Type B pancreatic cell (in vitro differentiated cells): ENCODE results near the gene TCF25. TPM values are rescaled to one million over a fixed set of nuclear protein-coding genes. Genes with fewer than 3 reads are reported as not detected.

ENCODE experiments used
- DNase-seq: peaks from one replicate; pipeline ENCODE4 v3.0.0; 2021; ENCODE audit warnings: mixed read lengths; ENCODE audit not compliant: unreplicated experiment; ENCODE audit errors: extremely low spot score
- H3K27ac Mint-ChIP-seq: 2 replicates; pipeline ENCODE4 v1.8.0; 2021; ENCODE audit warnings: mild to moderate bottlenecking, mixed read lengths
- H3K27me3 Mint-ChIP-seq: 2 replicates; pipeline ENCODE4 v1.8.0; 2021; ENCODE audit warnings: mixed read lengths
- H3K36me3 Mint-ChIP-seq: 2 replicates; pipeline ENCODE4 v1.8.0; 2021; ENCODE audit warnings: mixed read lengths
- H3K4me1 Mint-ChIP-seq: one replicate; pipeline ENCODE4 v1.8.0; 2021; ENCODE audit warnings: mixed read lengths; ENCODE audit not compliant: unreplicated experiment
- H3K4me3 Mint-ChIP-seq: 2 replicates; pipeline ENCODE4 v1.8.0; 2021; ENCODE audit warnings: mild to moderate bottlenecking, mixed read lengths
- H3K9me3 Mint-ChIP-seq: 2 replicates; pipeline ENCODE4 v1.8.0; 2021; ENCODE audit warnings: mixed read lengths
- total RNA-seq: library from RNA; stranded (reverse); gene quantifications from 2 replicates; pipeline ENCODE4 v1.2.1, GENCODE V29; 2021; ENCODE audit warnings: low replicate concordance
- TF ChIP-seq, protein P1 (sequence below): fragments of 200-600 bp; sonication (generic); conservative IDR thresholded peaks from 2 replicates; pipeline ENCODE4 v1.5.0; 2021; ENCODE audit warnings: antibody characterized with exemption, mild to moderate bottlenecking

Gene TCF25
- total RNA-seq, 1 donor from 2014 or later, result 184 TPM

GRCh38 chr16:89921702-89922476, 48.5 kb downstream of the TCF25 start:
- no peaks in the 10 kb centered on the region for H3K9me3 Mint-ChIP-seq
- H3K36me3 Mint-ChIP-seq, result no peaks in the 10 kb centered on the region
- H3K4me1 Mint-ChIP-seq, result no peaks in the 10 kb centered on the region
- peak overlapping the region; percentile 91 for H3K4me3 Mint-ChIP-seq
- DNase-seq, result no peak
- H3K27me3 Mint-ChIP-seq, result peaks cover 25% of the 10 kb centered on the region
- H3K27ac Mint-ChIP-seq, result peak overlapping the region; percentile 87
- TF ChIP-seq, protein P1, sequence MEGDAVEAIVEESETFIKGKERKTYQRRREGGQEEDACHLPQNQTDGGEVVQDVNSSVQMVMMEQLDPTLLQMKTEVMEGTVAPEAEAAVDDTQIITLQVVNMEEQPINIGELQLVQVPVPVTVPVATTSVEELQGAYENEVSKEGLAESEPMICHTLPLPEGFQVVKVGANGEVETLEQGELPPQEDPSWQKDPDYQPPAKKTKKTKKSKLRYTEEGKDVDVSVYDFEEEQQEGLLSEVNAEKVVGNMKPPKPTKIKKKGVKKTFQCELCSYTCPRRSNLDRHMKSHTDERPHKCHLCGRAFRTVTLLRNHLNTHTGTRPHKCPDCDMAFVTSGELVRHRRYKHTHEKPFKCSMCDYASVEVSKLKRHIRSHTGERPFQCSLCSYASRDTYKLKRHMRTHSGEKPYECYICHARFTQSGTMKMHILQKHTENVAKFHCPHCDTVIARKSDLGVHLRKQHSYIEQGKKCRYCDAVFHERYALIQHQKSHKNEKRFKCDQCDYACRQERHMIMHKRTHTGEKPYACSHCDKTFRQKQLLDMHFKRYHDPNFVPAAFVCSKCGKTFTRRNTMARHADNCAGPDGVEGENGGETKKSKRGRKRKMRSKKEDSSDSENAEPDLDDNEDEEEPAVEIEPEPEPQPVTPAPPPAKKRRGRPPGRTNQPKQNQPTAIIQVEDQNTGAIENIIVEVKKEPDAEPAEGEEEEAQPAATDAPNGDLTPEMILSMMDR, result no peak

GRCh38 chr16:89922477-89922883, 49.1 kb downstream of the TCF25 start:
- Mint-ChIP-seq H3K9me3 (no peaks in the 10 kb centered on the region), H3K27ac (peak overlapping the region; percentile 87), H3K4me3 (peak overlapping the region; percentile 91), H3K27me3 (peaks cover 25% of the 10 kb centered on the region), H3K4me1 (no peaks in the 10 kb centered on the region), H3K36me3 (no peaks in the 10 kb centered on the region)
- DNase-seq, result no peak
- TF ChIP-seq, protein P1, result no peak

DNA sequence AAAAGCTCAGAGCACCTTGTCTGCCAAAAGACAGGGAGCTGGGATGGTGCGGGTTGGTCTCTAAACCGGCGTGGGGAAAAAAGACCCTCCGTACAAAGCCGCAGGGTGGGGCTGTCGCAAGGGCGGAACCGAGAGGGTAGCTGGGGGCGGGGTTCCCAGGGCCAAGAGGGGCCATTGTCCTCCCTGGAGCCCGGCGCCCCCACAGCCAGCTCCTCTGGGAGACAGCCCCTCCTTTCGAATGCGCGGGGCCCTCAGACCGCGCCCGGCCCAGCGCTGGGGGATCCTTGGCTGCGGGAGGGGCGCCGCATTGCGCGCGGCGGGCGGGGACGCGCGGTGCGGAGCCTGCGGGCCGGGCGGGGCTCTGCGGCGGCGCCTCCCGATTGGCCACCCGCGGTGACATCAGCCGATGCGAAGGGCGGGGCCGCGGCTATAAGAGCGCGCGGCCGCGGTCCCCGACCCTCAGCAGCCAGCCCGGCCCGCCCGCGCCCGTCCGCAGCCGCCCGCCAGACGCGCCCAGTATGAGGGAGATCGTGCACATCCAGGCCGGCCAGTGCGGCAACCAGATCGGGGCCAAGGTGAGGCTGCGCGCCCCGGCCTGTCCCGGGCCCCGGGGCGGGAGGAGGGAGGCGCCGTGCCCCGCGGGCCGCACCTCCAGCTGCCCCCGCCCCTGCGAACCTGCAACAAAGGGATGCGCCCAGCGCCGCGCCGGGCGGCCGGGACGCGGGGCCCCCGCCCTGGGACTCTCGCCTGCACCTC, 49.7 kb downstream of the TCF25 start, which contains the start of gene TUBB3:
Gene TUBB3 (plus strand): TSS at position 459 of the 756 bp plus-strand sequence. CDS start 60 bp downstream, at position 519.
- Mint-ChIP-seq H3K27me3 (peaks cover 25% of the 10 kb centered on the region), H3K27ac (peak within 1 kb of the TSS; percentile 87), H3K36me3 (no peaks in the 10 kb centered on the region), H3K4me1 (no peaks in the 10 kb centered on the region), H3K4me3 (peak within 1 kb of the TSS; percentile 91), H3K9me3 (no peaks in the 10 kb centered on the region)
- TF ChIP-seq, protein P1, result no peak
- DNase-seq, result peak; percentile 84

DNA sequence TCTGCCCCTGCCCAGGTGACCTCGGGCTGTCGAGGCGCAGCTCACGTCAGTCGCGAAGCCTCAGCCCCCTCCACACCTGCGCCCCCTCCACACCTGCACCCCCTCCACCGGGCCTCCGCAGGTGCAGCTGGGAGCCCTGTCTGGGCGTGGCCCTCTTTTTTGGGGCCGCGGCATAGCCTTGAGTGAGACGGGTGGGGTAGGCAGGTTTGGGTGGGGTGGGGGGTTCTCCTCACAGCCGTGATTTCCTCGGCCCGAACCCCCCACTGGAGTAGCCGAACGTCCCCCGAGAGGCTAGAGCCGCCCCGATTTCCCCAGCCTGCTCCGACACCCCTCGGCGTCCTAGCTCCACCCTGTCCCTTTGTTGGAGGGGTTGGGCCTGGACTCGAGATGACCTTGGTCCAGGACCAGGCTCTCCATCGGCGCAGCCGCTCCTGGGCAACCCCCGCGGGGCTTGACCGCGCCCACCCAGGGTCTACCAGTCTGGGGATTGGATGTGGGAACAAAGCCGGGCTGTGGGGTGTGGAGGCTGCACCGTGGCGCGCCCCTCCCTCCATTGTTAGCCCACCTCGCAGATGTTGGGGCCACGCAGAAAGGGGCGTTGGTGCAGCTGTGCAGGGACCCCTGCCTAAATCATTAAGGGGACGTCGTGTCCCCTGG, 50.4 kb downstream of the TCF25 start:
- peak overlapping the region; percentile 81 for H3K4me3 Mint-ChIP-seq
- TF ChIP-seq, protein P1, result no peak
- DNase-seq, result no peak

GRCh38 chr16:89924297-89924924, 51.0 kb downstream of the TCF25 start:
- Mint-ChIP-seq H3K36me3 (no peaks in the 10 kb centered on the region), H3K9me3 (no peaks in the 10 kb centered on the region), H3K27ac (no peak overlapping the region), H3K4me3 (peak overlapping the region; percentile 81), H3K4me1 (no peaks in the 10 kb centered on the region), H3K27me3 (peaks cover 20% of the 10 kb centered on the region)
- TF ChIP-seq, protein P1, result no peak
- no peak for DNase-seq

More for the DNA sequence above, 50.4 kb downstream of the TCF25 start:
- Mint-ChIP-seq H3K27ac (no peak overlapping the region), H3K27me3 (peaks cover 23% of the 10 kb centered on the region), H3K36me3 (no peaks in the 10 kb centered on the region), H3K4me1 (no peaks in the 10 kb centered on the region), H3K9me3 (no peaks in the 10 kb centered on the region)
